ENCODE data around the gene FSIP1.
"Not testable (repeated sequence)": the region's sequence is repeated elsewhere in the genome, so short reads cannot be mapped to it uniquely, and the experiment has no call there.

Gene FSIP1

GRCh38 chr15:39782441-39783138 lies at the start of gene FSIP1:
Gene FSIP1, minus strand, starts transcription at chr15:39782841. Its CDS starts 6,317 bp downstream, at chr15:39776524.
- peak; percentile 97 for DNase-seq (ENCODE audit: low spot score)

GRCh38 chr15:39830166-39830565 lies 47.5 kb upstream of the FSIP1 start:
- no peak for DNase-seq (ENCODE audit: low spot score)

GRCh38 chr15:39828374-39828931 lies 45.8 kb upstream of the FSIP1 start:
- DNase-seq (ENCODE audit: low spot score): no peak

GRCh38 chr15:39826975-39827374 lies 44.3 kb upstream of the FSIP1 start:
- DNase-seq (ENCODE audit: low spot score): no peak

- DNase-seq (ENCODE audit: low spot score): no peak
Observed at GRCh38 chr15:39823634-39824033, 41.0 kb upstream of the FSIP1 start.

- no peak for DNase-seq (ENCODE audit: low spot score)
Observed at GRCh38 chr15:39820050-39820602, 37.5 kb upstream of the FSIP1 start.

- DNase-seq (ENCODE audit: low spot score): no peak
Observed at GRCh38 chr15:39819533-39819932, 36.9 kb upstream of the FSIP1 start.

GRCh38 chr15:39817892-39818291 lies 35.3 kb upstream of the FSIP1 start:
- DNase-seq (ENCODE audit: low spot score): no peak

- DNase-seq (ENCODE audit: low spot score): no peak
Observed at GRCh38 chr15:39814489-39814888, 31.8 kb upstream of the FSIP1 start.

GRCh38 chr15:39812651-39813050 lies 30.0 kb upstream of the FSIP1 start:
- not testable (repeated sequence) for DNase-seq (ENCODE audit: low spot score)

- DNase-seq (ENCODE audit: low spot score): no peak
Observed at GRCh38 chr15:39808909-39809308, 26.3 kb upstream of the FSIP1 start.

- DNase-seq (ENCODE audit: low spot score): no peak
Observed at GRCh38 chr15:39807791-39808190, 25.1 kb upstream of the FSIP1 start.

- DNase-seq (ENCODE audit: low spot score): no peak
Observed at GRCh38 chr15:39804026-39804425, 21.4 kb upstream of the FSIP1 start.

GRCh38 chr15:39803016-39803415 lies 20.4 kb upstream of the FSIP1 start:
- DNase-seq (ENCODE audit: low spot score): no peak

- DNase-seq (ENCODE audit: low spot score): peak; percentile 10
Observed at GRCh38 chr15:39801641-39802309, 19.1 kb upstream of the FSIP1 start.

- DNase-seq (ENCODE audit: low spot score): no peak
Observed at GRCh38 chr15:39799552-39800011, 16.9 kb upstream of the FSIP1 start.

GRCh38 chr15:39798382-39798781 lies 15.7 kb upstream of the FSIP1 start:
- no peak for DNase-seq (ENCODE audit: low spot score)

- no peak for DNase-seq (ENCODE audit: low spot score)
Observed at GRCh38 chr15:39797407-39797806, 14.8 kb upstream of the FSIP1 start.

- DNase-seq (ENCODE audit: low spot score): no peak
Observed at GRCh38 chr15:39796601-39797000, 14.0 kb upstream of the FSIP1 start.

- no peak for DNase-seq (ENCODE audit: low spot score)
Observed at GRCh38 chr15:39795486-39795885, 12.8 kb upstream of the FSIP1 start.

- DNase-seq (ENCODE audit: low spot score): no peak
Observed at GRCh38 chr15:39794954-39795353, 12.3 kb upstream of the FSIP1 start.

- no peak for DNase-seq (ENCODE audit: low spot score)
Observed at GRCh38 chr15:39793923-39794322, 11.3 kb upstream of the FSIP1 start.

GRCh38 chr15:39792844-39793335 lies 10.2 kb upstream of the FSIP1 start:
- no peak for DNase-seq (ENCODE audit: low spot score)
